Right lobe of liver (tissue), 6 donors: ENCODE results near the gene RELN. TPM values are rescaled to one million over a fixed set of nuclear protein-coding genes. Genes with fewer than 3 reads are reported as not detected.

Experiments
- ATAC-seq, 4 donors: fragments of 200-7000 bp; cut with Tn5 transposase; one replicate each; pipeline ENCODE4 v1.9.1; 2020; ENCODE audit warnings: mild to moderate bottlenecking in 4 of 4, moderate library complexity in 4 of 4
- DNase-seq, 3 donors: peaks; one replicate each; pipeline ENCODE4 v3.0.0-alpha.2; 2020
- H3K27ac ChIP-seq, 3 donors: fragments of 200-600 bp; one replicate each; pipeline ENCODE4 v1.8.0; 2022
- H3K27me3 ChIP-seq, 2 donors: fragments of 200-600 bp; one replicate each; pipeline ENCODE4 v1.8.0; 2022
- H3K36me3 ChIP-seq, 4 donors: fragments of 200-600 bp; sonication (generic) in 1 of 4; one replicate each; pipeline versions ENCODE4 v1.5.1 to v1.8.0; 2017 to 2022; ENCODE audit warnings: control low read depth in 1 of 4
- H3K4me1 ChIP-seq, 4 donors: fragments of 200-600 bp; sonication (generic) in 1 of 4; one replicate each; pipeline versions ENCODE4 v1.5.1 to v1.8.0; 2017 to 2022; ENCODE audit warnings: control low read depth in 1 of 4
- H3K4me3 ChIP-seq, 3 donors: fragments of 200-600 bp; one replicate each; pipeline ENCODE4 v1.8.0; 2022
- H3K9me3 ChIP-seq, 4 donors: fragments of 200-600 bp; sonication (generic) in 1 of 4; one replicate each; pipeline versions ENCODE4 v1.5.1 to v1.8.0; 2017 to 2022; ENCODE audit warnings: control low read depth in 1 of 4
- POLR2A ChIP-seq: fragments of 450-650 bp; IDR thresholded peaks from one replicate; pipeline ENCODE4 v1.6.1; 2017; ENCODE audit warnings: antibody characterized with exemption, mild to moderate bottlenecking
- WGBS: methylation state at CpG from one replicate; pipeline ENCODE4 v1.1.6; 2018; ENCODE audit warnings: low coverage, low lambda C conversion rate; ENCODE audit not compliant: insufficient coverage; ENCODE audit errors: missing lambda C conversion rate; 5-methylcytosine and 5-hydroxymethylcytosine counted together
- intact Hi-C, 2 donors: fragments of 100-400 bp; cut with DNase I; formaldehyde crosslinking; loops; one replicate each; pipeline versions ENCODE4 v1.11.2 to v1.14.1; 2022
- total RNA-seq, 6 experiments: library from RNA; depleted of rRNA in 2 of 6; stranded (reverse); fragments of >200 nt in 2 of 6; fragmentation: NEBNext Ultra II Directional in 3 of 6; extraction: Animal tissue kit (Norgen Biotek cat#: 25700) in 3 of 6; gene quantifications; one replicate each; pipeline versions ENCODE4 v1.1.0 to v1.2.4, GENCODE V29; 2016 to 2023
- TF ChIP-seq, protein P1 (sequence below), 4 donors: fragments of 200-600 bp in 3 of 4; fragments of 450-650 bp in 1 of 4; IDR thresholded peaks; one replicate each; pipeline versions ENCODE4 v1.5.1 to v1.8.0; 2016 to 2022; ENCODE audit warnings: antibody characterized with exemption in 4 of 4, mild to moderate bottlenecking in 2 of 4
- donor health status: DM: no; HTN: yes; CAD: no.
- donor health status: DM: no; HTN: no; CAD: no.
- donor health status: DM: no; HTN: no; CAD: no.
- donor health status: DM: no; HTN: yes; CAD: no.
- donor health status: DM: no; HTN: yes; CAD: no.

RELN gene
- total RNA-seq, 6 experiments from 2014 or later, result 11.9 to 35.7 (median 18.9) TPM

DNA sequence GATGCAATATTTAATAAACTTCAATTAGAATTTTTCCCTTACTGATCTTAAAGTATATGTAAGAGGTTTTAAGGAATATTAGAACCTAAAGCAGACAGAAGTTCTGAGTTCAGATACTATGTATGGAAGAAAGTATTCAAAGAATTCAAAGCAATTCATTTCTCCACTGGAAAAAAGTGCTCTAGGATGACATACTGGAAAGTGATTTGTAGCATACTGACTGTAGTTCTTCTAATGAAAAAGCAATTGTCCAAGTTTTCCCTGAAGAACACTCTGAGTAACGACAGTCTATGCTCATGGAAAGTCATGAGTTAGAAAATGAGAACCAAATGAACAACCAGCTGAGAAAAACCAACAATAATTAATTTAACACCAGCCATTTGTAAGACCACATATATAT lies 362.7 kb downstream of the RELN start:
- DNase-seq (no peak), ATAC-seq (no peak)
- H3K4me3 ChIP-seq, result no peak overlapping the region
- TF ChIP-seq, protein P1, sequence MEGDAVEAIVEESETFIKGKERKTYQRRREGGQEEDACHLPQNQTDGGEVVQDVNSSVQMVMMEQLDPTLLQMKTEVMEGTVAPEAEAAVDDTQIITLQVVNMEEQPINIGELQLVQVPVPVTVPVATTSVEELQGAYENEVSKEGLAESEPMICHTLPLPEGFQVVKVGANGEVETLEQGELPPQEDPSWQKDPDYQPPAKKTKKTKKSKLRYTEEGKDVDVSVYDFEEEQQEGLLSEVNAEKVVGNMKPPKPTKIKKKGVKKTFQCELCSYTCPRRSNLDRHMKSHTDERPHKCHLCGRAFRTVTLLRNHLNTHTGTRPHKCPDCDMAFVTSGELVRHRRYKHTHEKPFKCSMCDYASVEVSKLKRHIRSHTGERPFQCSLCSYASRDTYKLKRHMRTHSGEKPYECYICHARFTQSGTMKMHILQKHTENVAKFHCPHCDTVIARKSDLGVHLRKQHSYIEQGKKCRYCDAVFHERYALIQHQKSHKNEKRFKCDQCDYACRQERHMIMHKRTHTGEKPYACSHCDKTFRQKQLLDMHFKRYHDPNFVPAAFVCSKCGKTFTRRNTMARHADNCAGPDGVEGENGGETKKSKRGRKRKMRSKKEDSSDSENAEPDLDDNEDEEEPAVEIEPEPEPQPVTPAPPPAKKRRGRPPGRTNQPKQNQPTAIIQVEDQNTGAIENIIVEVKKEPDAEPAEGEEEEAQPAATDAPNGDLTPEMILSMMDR (IDR thresholded peaks at IDR 0.05), result no peak
- no peak for TF ChIP-seq POLR2A
- intact Hi-C loops, result no loop called here
- H3K36me3 ChIP-seq, result no peaks in the 10 kb centered on the region
- H3K4me1 ChIP-seq, result no peaks in the 10 kb centered on the region
- 60% methylated on average over 1 of the region's 1 CpG for WGBS
- no peak overlapping the region for H3K27ac ChIP-seq
- no peaks in the 10 kb centered on the region for H3K27me3 ChIP-seq
- no peaks in the 10 kb centered on the region for H3K9me3 ChIP-seq

DNA sequence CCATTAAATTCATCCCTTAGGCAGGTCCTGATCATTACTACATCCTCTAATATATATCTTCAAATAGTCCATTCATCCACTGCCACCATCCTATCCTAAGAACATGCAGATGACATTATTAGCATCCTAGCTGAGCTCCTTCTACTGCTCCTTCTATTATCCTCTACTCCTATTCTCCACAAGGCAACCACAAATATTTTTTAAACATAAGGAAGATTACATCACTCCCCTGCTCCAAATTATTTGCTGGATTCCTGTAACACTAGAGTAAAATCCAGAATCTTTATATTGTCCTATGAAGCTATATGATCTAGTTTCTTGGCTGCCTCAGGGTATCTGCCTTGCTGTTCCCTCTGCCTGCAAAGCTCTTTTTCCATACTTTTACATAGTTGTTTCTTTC lies 367.2 kb downstream of the RELN start:
- intact Hi-C loops, result no loop called here
- Histone ChIP-seq H3K27ac (no peak overlapping the region), H3K36me3 (no peaks in the 10 kb centered on the region), H3K4me1 (no peaks in the 10 kb centered on the region), H3K27me3 (no peaks in the 10 kb centered on the region), H3K9me3 (no peaks in the 10 kb centered on the region), H3K4me3 (no peak overlapping the region)
- ATAC-seq, result no peak
- TF ChIP-seq, protein P1 (IDR thresholded peaks at IDR 0.05), result no peak
- no peak for TF ChIP-seq POLR2A
- no peak for DNase-seq

DNA sequence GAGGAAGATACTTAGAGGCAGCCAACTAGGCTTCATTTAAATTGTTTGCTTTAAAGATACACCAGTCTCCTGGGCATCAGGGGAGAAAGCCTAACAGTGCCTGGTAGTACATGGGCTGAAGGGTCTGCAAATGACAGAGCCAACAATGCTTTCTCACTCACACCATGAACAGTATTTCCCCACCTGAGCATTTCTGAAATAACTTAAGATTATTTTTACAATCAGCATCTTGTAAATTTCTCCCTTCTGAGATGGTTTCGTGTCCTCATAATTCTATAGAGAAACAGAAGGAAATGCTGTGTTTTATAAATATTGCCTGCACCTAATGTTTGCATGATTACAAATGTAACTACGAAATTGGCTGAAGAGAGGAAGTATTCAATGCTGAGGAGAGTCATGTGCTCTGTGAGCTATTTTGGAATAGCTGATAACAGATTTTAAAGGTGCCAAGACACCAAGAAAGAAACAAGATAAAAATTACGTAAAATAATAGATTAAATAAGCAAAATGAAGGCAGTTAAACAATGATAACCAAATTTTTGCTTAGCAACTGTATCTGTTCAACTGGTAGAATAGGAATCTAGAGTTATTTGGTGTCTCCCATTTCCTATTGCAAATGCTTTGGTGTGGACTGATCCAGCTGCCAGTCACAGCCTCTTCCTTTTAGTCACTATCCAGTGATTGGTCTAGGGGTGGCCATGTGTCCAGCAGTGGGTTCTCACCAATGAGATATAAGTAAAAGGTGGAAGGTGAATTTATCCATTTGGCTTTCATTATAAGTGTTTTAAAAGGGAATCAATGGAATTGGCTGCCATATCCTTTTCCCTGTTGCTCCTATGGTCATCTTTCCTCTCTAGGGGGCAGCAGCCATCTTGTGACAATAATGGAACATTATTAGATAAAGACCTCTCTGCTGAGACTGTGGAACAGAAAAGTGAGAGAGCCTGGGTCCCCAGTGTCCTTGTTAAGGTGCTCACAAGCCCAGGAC lies 375.5 kb downstream of the RELN start:
- ATAC-seq, result peak; percentile 27 to 69 (median 43)
- no peak for TF ChIP-seq POLR2A
- TF ChIP-seq, protein P1 (IDR thresholded peaks at IDR 0.05), result peak; percentile 10 to 47 (median 24)
- intact Hi-C loops, result no loop called here

DNA sequence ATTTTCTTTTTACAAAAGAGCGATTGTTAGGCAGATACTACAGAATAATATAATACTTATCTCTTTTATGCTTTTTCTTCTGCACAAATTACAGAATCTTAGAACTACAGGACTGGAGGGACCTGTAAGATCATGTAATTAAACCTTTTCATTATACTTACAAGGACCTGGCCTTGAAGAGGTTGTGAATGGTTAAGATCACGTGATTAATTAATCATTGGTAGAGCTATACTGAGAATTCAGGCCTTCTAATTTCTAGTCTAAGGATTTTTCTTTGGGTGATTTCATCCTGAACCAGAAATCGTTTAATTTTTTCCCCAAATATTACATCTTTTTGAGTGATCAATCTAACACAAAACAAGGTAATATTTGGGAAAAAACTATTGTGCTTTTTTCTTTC lies 379.7 kb downstream of the RELN start:
- no peaks in the 10 kb centered on the region for H3K4me1 ChIP-seq
- ATAC-seq, result no peak
- H3K9me3 ChIP-seq, result no peaks in the 10 kb centered on the region
- H3K27me3 ChIP-seq, result no peaks in the 10 kb centered on the region
- no peak overlapping the region for H3K27ac ChIP-seq
- intact Hi-C loops, result no loop called here
- no peaks in the 10 kb centered on the region for H3K36me3 ChIP-seq
- no peak for DNase-seq
- 82% methylated on average over 3 of the region's 3 CpGs for WGBS
- TF ChIP-seq POLR2A, result no peak
- TF ChIP-seq, protein P1 (IDR thresholded peaks at IDR 0.05), result no peak
- H3K4me3 ChIP-seq, result no peak overlapping the region

More for the DNA sequence above, 375.5 kb downstream of the RELN start:
- Histone ChIP-seq H3K4me1 (no peaks in the 10 kb centered on the region), H3K27me3 (no peaks in the 10 kb centered on the region), H3K36me3 (no peaks in the 10 kb centered on the region), H3K4me3 (no peak overlapping the region), H3K9me3 (no peaks in the 10 kb centered on the region), H3K27ac (peak overlapping the region in 1 of 3 donors; percentile 9)
- no peak for DNase-seq
- 19% methylated on average over 3 of the region's 3 CpGs for WGBS
